NOMO-1 treated with dmso at 0.1 percent for 144 hours (cell line): ENCODE measurements around the gene SLC25A20.
"Not testable (repeated sequence)": the region's sequence is repeated elsewhere in the genome, so short reads cannot be mapped to it uniquely, and the experiment has no call there.

Source experiments
- DNase-seq: peaks from one replicate; lab custom pipeline; 2025; ENCODE audit not compliant: unreplicated experiment; lab: John Stamatoyannopoulos, UW

The SLC25A20 gene, protein sequence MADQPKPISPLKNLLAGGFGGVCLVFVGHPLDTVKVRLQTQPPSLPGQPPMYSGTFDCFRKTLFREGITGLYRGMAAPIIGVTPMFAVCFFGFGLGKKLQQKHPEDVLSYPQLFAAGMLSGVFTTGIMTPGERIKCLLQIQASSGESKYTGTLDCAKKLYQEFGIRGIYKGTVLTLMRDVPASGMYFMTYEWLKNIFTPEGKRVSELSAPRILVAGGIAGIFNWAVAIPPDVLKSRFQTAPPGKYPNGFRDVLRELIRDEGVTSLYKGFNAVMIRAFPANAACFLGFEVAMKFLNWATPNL

DNA sequence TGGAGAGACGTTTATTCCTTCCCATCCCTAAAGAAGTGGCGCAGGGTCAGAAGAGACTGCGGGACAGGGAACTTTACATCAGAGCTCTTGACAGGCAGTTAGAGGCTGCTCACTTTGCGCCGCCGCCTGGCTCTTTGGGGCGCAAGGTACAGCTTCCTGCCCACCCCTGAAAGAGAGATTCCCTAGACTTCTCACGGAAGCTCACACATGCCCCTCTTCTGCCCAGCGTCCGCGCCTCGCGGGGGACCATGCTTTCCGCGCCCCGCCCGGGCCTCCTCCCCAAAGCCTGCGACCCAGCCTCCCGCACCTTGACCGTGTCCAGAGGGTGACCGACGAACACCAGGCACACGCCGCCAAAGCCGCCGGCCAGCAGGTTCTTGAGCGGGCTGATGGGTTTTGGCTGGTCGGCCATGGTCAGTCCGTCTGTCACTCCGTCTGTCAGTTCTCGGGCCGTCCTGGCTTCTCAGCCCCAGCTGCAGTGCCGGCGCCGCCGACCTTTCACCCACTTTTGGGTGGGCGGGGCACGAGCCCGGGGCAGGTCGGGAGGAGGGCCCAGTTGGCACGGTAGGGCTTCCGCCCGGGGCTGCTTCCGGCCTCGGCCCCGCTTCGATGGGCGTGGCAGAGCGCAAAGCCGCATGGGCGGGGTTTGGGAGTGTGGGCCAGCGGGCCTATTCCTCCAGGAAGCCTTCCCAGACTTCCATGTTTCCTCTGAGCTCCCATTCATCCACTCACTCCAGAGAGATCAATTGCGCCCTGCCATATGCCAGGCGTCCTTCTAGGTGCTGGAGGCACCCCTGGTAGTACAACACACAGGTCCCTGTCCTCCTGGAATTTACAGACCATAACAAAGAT, at the start of gene SLC25A20:
Gene SLC25A20 (minus strand): TSS at position 500 of the 852 bp plus-strand sequence. CDS start 88 bp downstream, at position 412.
- peak; percentile 80 for DNase-seq

DNA sequence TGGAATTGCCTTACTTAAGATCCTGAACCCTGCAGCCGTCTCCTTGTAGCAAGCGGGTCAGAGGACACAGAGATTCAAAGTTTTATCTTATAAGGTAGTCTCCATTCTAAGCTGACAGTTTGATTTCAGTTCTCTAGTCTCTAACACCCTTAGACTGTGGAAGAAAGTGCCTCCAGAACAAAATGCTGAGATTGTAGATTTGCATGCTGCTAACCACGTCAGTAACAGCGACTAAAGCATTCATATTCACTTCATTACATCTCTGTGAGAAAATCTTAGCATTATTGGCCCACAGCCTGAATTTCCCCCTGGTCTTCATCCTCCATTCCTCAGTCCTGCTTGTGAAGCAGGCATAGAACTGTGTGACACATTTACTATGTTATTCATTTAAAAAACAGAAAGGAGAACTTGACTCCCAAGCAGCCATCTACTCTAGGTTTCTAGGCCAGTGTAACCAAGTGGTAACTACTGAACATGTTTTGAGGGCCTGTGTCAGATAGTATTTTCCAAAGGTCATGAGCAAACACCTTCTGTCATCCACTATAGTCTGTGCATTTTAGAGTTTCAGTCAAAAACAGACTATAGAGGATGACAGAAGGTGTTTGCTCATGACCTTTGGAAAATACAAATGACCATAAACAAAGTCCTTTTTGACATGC, 47.3 kb upstream of the SLC25A20 start:
- DNase-seq = no peak

DNA sequence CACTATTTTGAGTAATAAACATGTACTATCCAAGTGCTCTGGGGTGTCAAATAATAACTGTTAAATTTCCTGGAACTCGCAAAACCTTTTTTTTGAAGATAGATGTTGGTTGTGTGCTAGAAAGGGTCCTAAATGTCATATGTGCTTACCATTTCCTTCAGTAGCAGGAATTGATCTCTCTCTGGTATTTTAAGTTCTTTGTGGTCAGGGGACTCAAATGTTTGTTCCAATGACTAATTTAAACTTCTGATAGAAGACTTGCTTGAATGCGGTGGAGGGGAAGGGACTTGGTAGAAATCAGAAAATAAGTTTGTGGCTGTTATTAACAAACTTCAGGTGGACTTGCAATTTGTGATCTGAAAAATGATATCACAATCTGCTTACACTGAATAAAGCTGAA, 46.8 kb upstream of the SLC25A20 start:
- no peak for DNase-seq

DNA sequence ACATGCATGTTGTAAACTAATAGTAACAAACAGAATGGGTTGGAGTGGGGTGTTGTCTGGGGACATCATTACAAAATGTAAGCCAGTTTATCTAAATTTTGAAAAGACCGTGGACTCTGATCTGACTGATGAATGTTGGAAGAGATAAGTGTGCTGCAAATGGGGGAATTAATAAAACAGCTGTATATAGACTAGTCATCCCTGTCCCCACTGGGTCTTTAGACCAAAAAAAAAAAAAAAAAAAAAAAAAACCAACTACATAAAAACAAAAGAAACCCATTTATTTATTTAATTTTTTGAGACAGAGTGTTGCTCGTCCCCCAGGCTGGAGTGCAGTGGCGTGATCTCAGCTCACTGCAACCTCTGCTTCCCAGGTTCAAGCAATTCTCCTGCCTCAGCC, 40.0 kb upstream of the SLC25A20 start:
- no peak for DNase-seq

DNA sequence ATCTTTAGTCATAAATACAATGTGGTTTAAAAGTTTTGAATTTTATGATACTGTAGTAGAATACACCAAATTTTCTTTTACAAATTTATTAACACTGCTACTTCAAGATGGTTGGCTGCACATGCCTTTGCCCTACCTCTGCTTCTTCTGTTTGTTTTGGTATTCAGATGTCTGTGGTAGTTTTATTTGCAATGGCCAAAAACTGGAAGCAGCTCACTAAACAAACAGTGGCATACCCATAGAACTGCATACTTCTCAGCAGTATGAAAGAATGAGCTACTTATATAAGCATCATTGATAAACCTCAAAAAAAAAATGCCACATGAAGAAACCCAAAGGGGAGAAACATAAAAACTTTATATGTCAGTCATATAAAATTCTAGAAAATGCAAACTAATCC, 39.5 kb upstream of the SLC25A20 start:
- no peak for DNase-seq

DNA sequence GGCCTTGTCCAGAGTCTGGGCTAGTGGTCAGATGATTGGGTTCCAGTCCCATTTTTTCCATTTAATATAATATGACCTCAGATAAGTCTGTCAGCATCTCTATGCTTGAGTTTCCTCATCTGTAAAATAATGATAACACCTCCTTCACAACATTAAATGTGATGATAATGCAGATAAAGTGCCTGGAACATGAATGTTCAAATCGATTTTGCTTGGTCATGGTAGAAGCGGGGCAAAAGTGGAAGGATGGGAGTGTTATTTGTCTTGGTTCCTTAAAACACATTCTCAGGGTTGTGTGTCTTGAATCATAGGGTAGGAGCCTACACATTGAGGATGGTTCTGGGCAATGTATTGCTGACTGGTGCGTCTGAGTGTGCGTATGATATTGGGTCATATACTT, 36.8 kb upstream of the SLC25A20 start:
- DNase-seq = no peak

DNA sequence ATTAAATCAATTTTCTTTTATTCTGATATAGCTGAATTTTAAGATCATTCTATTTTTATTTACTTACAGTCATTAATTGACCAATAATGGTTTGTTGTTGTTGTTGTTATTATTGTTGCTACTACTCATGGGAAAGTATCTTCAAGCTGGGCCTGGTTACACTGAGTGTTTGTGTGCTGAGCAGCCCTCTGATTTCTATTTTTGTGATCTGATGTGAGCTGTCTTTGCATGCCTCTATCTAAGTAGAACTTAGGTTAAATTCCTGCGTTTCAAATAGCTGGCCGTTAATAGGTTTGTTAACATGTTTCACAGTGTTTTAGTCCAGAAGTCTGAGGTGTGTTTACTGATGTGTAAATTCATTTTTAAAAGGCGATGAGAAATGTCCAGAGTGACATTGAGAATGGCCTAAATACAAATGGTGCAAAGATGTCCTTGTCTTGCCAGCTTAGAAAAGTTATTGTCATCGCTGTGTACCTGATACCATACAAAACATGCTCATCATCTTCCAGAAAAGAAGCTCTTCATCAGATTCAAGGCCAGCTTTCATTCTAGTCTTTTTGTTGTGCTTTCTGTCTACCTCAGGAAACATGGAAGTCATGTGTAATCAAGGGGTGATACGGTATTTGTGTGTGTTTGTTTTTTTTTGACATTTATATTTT, 35.8 kb upstream of the SLC25A20 start:
- no peak for DNase-seq

DNA sequence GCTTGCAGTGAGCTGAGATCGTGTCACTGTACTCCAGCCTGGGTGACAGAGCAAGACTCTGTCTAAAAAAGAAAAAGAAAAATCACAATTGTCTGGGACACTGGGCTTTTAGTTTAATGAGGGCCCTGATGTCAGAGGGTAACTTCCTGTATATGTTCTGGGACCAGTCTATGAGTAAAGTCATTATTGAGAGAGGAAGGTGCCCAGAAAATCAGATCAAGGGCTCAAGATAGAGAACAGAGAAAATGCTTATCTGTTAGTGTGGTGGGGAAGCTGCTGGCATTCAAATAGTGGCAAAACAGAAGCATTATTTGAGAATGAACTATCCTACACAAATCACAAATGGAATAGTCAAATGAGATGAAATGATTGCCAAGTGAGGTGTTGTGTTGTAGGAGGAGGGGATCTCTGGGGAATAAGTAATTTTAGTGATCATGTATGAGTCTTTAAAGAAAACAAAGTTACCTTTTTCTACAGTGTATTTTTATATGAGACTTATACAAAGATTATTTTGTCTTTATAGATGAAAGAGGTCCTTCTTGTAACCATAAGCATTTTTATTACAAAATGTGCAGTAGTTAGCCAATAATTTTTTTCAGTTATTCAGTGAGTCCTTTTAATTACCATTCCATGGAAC, 33.4 kb upstream of the SLC25A20 start:
- DNase-seq = no peak

DNA sequence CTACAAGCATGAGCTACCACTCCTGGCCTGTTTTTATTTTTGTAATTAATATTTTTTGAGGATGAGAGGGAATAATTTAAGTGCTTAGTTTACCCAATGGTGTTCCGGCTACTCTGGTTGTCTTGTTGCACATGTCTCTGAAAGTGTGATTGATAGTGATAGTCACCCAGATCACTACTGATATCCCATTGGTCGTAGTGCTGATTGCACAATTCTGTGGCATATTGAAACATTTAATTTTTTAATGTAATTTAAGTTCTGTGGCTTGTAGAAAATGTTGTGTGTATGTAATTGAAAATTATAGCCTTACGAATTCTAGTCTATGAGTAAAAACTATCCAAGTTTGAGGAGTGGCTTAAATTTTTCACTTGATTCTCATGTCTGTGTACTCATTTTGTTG, 31.9 kb upstream of the SLC25A20 start:
- DNase-seq = no peak

DNA sequence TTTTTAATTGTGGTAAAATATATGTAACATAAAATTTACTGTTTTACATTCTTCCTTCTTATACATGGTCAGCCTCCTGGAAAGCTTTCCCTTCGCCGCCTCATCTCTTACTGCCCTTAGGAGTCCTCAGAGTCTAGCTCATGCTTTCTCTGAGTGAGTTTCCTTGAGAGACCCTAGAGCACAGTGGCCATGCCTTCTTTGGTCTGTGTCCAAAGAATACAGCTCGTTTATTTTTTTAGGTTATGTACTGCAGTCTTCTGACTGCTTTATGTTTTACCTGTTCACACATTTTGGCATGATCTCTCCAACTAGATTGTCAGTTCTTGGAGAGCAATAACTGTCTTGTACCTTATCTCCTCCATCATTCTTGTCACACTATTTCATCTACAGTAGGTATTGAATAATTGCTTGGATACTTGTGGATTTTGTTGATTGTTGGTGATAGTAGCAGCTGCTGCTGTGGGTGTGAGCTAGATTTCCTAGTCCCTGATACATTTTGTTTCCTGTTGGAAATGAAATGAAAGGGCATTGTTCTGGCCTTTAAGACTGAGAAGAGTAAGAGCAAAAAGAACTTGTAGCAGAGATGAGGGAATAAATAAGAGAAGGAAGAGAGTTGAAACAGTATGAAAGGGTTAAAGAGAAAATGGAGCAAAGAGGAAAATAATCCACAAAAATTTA, 30.8 kb upstream of the SLC25A20 start:
- no peak for DNase-seq

DNA sequence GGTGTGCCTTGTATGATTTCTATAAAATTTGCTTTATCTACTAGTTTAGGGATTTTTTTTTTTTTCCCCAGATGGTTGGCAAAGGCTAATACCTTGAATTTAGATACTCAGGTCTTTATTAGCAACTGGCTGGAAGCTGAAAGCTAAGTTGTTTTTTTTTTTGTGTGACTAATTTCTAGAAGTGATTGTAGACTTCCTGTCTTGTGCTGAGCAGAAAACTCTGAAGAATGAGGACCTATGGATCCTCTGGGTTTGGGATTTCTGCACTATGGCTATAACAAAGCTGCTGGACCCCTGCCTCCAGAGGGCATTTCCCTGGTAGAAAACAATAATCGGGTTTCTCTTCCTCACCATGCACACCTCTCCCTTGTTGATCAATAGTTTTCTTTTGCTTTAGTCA, 30.0 kb upstream of the SLC25A20 start:
- DNase-seq = no peak

DNA sequence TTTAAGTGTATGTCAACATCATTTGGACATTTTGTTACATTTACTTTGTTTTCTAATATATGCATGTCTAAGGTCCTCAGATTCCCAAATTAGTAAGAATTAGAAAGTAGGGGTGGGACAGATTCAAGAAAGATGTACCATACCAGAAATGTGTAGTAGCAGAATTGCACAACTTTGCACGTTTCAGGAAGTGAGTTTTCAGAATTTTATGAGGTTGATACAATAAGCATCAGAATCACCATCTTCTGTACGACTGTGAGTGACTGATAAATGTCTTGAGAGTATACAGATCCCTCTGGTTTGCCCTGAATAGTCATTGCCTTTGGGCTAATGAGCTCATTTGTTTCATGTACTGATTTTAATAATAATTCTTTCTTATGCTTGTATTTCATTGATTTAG, 29.2 kb upstream of the SLC25A20 start:
- peak; percentile 30 for DNase-seq

DNA sequence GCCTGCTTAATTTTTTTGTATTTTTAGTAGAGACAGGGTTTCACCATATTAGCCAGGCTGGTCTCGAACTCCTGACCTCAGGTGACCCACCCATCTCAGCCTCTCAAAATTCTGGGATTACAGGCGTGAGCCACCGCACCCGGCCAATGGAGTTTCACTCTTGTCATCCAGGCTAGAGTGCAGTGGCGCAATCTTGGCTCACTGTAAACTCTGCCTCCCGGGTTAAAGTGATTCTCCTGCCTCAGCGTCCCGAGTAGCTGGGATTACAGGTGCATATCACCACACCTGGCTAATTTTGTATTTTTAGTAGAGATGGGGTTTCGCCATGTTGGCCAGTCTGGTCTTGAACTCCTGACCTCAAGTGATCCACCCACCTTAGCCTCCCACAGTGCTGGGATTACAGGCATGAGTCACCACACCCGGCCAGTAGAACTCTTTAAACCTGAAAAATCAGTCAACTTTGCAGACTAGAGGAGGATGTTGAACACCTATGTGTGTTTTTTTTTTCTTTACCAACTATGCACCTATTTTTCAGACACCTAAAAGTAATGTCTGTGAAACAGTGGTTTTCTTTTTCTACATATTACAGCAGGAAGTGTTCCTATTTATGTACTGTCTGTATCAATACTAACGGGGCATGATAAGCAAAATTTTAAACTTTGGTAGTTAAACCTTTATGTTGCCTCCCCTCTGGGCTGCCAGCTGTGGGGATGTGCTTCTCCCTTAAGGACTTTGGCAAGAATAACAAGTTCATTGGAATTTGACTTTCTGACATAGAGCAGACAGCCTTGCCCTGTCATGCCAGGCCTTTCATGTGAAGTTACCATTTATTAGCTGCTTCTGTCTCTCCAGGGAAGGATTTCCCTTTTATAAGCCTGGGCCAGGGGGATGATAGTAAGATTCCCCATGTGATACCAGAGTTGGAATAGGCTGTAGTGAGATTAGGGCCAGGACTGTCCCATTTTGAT, 28.0 kb upstream of the SLC25A20 start:
- DNase-seq = no peak

DNA sequence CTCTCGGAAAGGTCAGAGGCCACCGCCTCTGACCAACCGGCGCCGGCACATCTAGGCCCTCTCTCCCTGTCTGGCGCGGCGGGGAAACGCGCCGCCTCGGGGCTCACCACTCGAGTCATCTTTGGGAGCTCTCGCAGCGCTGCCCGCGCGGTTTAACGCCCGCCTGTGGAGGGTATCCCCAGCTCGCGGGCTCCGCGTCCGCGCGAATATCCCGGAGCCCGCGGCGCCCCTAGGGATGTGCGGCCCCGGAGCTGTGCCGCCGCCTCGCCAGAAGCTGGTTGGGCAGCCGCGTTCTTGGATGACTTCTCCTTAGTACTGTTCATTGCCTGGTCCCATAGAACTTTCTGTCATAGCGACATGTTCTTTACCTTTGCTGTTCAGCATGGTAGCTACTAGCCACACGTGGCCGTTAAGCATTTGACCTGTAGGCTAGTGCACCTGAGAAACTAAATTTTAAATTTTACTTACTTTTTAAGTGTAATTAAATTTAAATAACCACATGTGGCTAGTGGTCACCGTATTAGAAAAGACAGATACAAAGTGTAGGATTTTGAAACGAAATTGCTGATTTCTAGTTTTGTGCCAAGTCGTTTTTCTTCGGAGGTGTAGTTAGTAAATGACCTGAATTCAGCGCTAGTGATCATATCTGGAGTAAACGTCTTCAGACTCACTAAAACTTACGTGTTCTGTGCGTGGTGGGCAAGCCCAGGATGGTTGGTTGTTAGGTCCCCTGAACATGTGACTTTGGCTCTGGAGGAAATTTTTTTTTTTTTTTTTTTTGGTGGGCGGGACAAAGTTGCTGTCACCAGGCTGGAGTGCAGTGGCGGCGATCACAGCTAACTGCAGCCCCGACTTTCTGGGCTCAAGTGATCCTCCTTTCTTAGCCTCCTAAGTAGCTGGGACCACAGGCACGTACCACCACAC, 20.8 kb upstream of the SLC25A20 start:
- peak; percentile 47 for DNase-seq

DNA sequence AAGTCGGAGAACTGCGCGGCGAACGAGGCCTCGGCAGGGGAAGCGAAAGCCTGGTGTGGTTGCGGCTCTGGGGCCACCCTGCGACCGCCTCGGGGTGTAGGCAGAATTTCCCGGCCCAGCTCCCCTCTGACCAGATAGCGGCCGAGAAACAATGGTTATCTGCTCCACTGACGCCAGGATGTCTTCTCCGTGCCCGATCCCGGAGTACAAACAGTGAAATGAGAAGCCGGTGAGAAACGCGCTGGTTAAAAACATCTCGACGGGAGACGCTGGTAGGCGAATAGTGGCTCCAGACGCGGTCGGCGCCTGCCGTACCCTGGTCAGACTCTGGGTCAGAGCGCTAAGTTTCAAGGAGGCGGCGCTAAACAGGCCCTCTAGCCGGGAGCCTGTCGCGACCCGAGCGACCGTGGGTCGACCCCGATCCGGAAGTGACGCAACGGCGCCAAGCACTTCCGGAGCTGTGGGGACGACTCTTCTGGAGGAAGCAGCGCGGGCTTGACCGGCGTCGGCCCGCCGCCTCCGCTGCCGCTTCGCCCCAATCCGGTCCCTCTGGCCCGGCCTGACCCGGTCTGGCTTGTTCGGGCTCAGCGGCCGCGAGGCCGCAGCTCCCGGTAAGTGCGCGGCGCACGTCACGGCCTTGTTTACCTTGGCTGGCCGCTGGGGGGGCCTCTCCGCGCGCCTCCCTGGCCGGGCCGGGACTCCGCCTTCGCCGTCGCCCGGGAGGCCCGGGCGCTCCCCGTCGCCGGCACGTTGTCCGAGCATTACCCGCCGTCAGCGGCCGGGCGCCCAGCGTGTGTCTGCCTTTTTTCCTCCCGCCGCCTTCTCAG, 19.9 kb upstream of the SLC25A20 start, which contains the start of gene ARIH2:
Gene ARIH2 (plus strand): TSS at position 455 of the 827 bp plus-strand sequence. CDS start 8,717 bp downstream, outside the sequence.
- DNase-seq = peak; percentile 86

DNA sequence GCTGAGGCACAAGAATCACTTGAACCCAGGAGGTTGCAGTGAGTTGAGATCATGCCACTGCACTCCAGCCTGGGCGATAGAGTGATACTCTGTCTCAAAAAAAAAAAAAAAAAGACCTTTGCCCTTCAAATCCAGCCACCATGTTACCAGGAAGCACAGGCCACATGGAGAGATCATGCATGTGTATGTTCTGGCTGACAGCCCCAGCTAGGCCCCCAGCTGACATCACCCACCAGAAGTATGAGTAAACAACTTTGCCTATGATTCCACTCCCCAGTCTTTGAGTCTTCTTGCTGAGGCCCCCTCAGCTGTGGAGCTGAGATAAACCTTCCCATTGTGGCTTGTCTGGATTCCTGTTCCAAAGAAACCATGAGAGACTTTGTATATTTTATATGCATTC, 16.6 kb upstream of the SLC25A20 start:
- DNase-seq = no peak

DNA sequence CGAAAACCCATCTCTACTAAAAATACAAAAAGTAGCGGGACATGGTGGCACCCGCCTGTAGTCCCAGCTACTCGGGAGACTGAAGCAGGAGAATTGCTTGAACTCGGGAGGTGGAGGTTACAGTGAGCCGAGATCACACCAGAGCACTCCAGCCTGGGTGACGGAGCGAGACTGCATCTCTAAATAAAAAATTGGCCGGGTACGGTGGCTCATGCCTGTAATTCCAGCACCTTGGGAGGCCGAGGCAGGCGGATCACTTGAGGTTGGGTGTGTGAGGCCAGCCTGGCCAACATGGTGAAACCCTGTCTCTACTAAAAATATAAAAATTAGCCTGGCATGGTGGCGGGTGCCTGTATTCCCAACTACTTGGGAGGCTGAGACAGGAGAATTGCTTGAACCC, 8.3 kb upstream of the SLC25A20 start:
- DNase-seq = not testable (repeated sequence)
